ENCODE results near the gene BORCS5.

BORCS5 gene

GRCh38 chr12:12447837-12448236 lies 91.0 kb downstream of the BORCS5 start:
- intact Hi-C loops (cut with DNase I; ENCODE audit: low total_unique reads): no loop called here
- DNase-seq: no peak
- H3K27ac ChIP-seq: no peak overlapping the region
- no peaks in the 10 kb centered on the region for H3K9me3 ChIP-seq
- H3K4me3 ChIP-seq: no peak overlapping the region
- no peaks in the 10 kb centered on the region for H3K36me3 ChIP-seq
- peaks cover 0 to 28% (median 18%) of the 10 kb centered on the region in 4 donors for H3K4me1 ChIP-seq
- H3K27me3 ChIP-seq: no peaks in the 10 kb centered on the region
- no peak for TF ChIP-seq CTCF (IDR thresholded peaks at IDR 0.05)

- intact Hi-C loops (cut with DNase I; ENCODE audit: low total_unique reads): no loop called here
- TF ChIP-seq CTCF (IDR thresholded peaks at IDR 0.05): no peak
- H3K9me3 ChIP-seq: no peaks in the 10 kb centered on the region
- H3K27me3 ChIP-seq: no peaks in the 10 kb centered on the region
- H3K4me1 ChIP-seq: peaks cover 0 to 11% (median 1%) of the 10 kb centered on the region in 4 donors
- DNase-seq: no peak
- no peak overlapping the region for H3K4me3 ChIP-seq
- no peaks in the 10 kb centered on the region for H3K36me3 ChIP-seq
- H3K27ac ChIP-seq: no peak overlapping the region
These were observed 92.7 kb downstream of the BORCS5 start for GRCh38 chr12:12449533-12450025.

DNA sequence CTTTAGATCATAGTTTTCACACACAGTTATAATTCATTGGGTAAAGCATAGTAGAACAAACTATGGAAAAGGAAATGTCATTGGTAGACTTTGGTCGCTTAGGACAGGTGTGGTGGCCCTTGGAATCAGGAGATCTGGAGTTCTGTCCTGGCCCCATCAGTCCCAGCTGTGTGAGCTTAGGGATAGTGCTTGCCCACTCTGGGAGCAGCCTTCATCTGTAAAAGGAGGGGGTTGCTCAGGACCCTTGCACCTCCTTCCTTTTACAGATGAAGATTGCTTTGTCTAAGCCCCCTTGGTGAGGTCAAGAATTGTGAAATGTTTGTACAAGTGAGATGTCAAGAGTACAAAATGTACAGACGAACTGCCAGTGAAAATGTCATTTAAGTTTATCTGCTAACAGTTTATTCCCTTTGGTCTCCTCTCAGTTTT lies 93.2 kb downstream of the BORCS5 start:
- Histone ChIP-seq H3K27ac (no peak overlapping the region), H3K27me3 (no peaks in the 10 kb centered on the region)

GRCh38 chr12:12451098-12451497 lies 94.2 kb downstream of the BORCS5 start:
- H3K4me1 ChIP-seq: peaks cover 0 to 5% (median 1%) of the 10 kb centered on the region in 4 donors
- H3K27me3 ChIP-seq: no peaks in the 10 kb centered on the region
- intact Hi-C loops (cut with DNase I; ENCODE audit: low total_unique reads): no loop called here
- H3K4me3 ChIP-seq: no peak overlapping the region
- no peak for TF ChIP-seq CTCF (IDR thresholded peaks at IDR 0.05)
- H3K36me3 ChIP-seq: no peaks in the 10 kb centered on the region
- no peak overlapping the region for H3K27ac ChIP-seq
- no peak for DNase-seq
- no peaks in the 10 kb centered on the region for H3K9me3 ChIP-seq

More for the DNA sequence above, 93.2 kb downstream of the BORCS5 start:
- DNase-seq: no peak
- intact Hi-C loops (cut with DNase I; ENCODE audit: low total_unique reads): no loop called here
- no peaks in the 10 kb centered on the region for H3K36me3 ChIP-seq
- no peak for TF ChIP-seq CTCF (IDR thresholded peaks at IDR 0.05)
- H3K4me3 ChIP-seq: no peak overlapping the region
- no peaks in the 10 kb centered on the region for H3K9me3 ChIP-seq
- peaks cover 0 to 6% (median 1%) of the 10 kb centered on the region in 4 donors for H3K4me1 ChIP-seq

- intact Hi-C loops (cut with DNase I; ENCODE audit: low total_unique reads): no loop called here
- Histone ChIP-seq H3K9me3 (no peaks in the 10 kb centered on the region), H3K27ac (no peak overlapping the region), H3K4me1 (peaks cover 0 to 3% (median under 1%) of the 10 kb centered on the region in 4 donors), H3K27me3 (no peaks in the 10 kb centered on the region), H3K4me3 (no peak overlapping the region), H3K36me3 (no peaks in the 10 kb centered on the region)
- no peak for TF ChIP-seq CTCF (IDR thresholded peaks at IDR 0.05)
- no peak for DNase-seq
These were observed 95.5 kb downstream of the BORCS5 start for GRCh38 chr12:12452326-12452902.

Measured in tibial artery (tissue), 4 donors.